GM12875 (cell line): ENCODE results near the gene DNMT3A.
"Not testable (repeated sequence)": the region's sequence is repeated elsewhere in the genome, so short reads cannot be mapped to it uniquely, and the experiment has no call there.

ENCODE experiments used
- H3K4me3 ChIP-seq: one replicate; pipeline ENCODE4 v1.5.1; 2011; ENCODE audit warnings: low read depth, low read length, control low read depth
- CTCF ChIP-seq: IDR thresholded peaks from 2 replicates; pipeline ENCODE4 v1.5.1; 2011; ENCODE audit warnings: low read depth, mild to moderate bottlenecking, control low read depth, inconsistent platforms, low read length, moderate library complexity, borderline replicate concordance; ENCODE audit not compliant: insufficient read depth

DNMT3A gene

GRCh38 chr2:25213229-25213628 is 128.5 kb downstream of the DNMT3A start:
- TF ChIP-seq CTCF: no peak
- no peak overlapping the region for H3K4me3 ChIP-seq

DNA sequence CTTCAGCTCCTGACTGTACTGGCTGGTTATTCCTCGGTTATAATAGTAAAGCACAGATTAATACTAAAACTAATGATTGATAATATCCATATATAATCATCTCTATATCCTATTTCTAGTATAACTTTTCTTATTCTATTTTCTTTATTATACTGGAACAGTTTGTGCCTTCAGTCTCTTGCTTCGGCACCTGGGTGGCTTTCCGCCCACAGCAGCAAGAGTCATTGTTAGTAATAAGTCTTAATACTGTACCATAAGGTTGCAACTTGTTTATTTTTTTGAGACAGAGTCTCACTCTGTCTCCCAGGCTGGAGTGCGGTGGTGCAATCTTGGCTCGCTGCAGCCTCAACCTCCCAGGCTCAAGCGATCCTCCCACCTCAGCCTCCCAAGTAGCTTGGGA is 130.8 kb downstream of the DNMT3A start:
- H3K4me3 ChIP-seq: not testable (repeated sequence)

DNA sequence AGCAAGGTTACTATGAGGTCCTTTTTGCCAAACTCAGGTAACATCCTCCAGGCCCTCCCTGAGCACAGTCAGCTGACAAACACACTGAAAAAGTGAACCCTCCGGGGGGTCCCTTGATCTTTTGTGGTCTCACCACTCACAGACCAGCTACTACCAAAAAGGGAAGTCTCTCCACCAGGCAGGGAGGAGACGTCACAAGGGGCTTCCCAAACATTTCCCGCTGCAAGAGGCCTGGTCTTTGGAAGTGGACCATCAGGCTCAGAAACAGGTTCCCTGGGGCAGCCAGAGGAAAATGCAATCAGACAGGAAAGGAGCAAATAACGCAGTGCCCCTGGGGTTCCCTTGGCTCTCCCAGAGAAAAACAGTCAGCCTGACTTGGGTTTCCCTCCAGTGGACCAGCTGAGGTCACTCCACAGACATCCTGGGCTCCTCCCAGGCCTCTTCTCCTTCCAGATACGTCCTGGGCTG is 134.6 kb downstream of the DNMT3A start:
- H3K4me3 ChIP-seq: no peak overlapping the region
- TF ChIP-seq CTCF: no peak

- 0 out of 2 replicates have a peak, but pooled peaks have one; percentile 9 for TF ChIP-seq CTCF
- H3K4me3 ChIP-seq: peak overlapping the region; percentile 41
These were observed 137.4 kb downstream of the DNMT3A start for GRCh38 chr2:25204190-25204838.

DNA sequence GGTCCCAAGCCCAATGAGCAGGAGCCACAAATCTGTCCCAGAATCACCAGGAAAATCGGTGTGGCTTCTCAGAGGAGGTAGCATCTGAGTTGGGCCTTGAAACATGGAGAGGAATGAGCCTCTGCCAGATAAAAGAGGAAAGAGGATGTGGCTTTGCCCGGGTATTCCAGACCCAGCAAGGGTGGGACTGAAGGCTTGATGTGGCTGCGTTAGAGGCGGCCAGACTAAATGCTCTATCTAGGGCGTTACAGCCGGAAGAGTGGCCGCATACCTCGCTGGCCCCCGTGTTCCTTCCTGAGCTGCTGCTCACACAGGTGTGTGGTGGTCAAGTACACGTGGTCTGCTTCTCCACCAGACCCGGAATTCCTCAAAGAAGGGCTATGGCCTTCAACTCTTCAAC is 139.4 kb downstream of the DNMT3A start:
- H3K4me3 ChIP-seq: no peak overlapping the region
- TF ChIP-seq CTCF: no peak

DNA sequence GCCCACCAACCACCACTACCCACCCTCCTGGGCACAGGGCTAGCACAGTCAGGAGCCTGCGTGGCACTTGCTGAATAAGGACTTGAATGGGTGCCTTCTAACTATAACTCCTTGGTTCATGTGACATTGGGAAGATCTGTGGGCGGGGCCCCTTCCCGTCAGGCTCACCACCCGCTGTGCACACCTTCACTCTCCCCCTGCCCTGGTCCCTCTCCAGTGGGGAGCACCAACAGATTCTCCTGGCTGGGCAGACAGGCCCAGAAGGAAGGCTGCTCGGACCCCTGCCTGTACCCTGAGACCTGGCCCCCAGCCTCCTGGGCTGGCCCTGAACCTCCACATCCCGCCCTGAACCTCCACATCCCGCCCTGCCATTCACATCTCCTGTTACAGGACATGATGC is 139.9 kb downstream of the DNMT3A start:
- no peak for TF ChIP-seq CTCF

GRCh38 chr2:25201265-25201664 is 140.5 kb downstream of the DNMT3A start:
- no peak overlapping the region for H3K4me3 ChIP-seq
- TF ChIP-seq CTCF: peak; percentile 51; the same call in 1 of the 2 replicates

More for the DNA sequence above, 139.9 kb downstream of the DNMT3A start:
- H3K4me3 ChIP-seq: no peak overlapping the region
